AG10803 (cell line): ENCODE data around the gene G6PD.
"Not testable (repeated sequence)": the region's sequence is repeated elsewhere in the genome, so short reads cannot be mapped to it uniquely, and the experiment has no call there.

Source experiments
- DNase-seq: peaks from one replicate; pipeline ENCODE4 v3.0.0; 2010; ENCODE audit warnings: low read depth
- H3K4me3 ChIP-seq: 2 replicates; pipeline ENCODE4 v1.5.1; 2011; ENCODE audit warnings: mild to moderate bottlenecking, low read length, control low read depth
- TF ChIP-seq, protein P1 (sequence below): conservative IDR thresholded peaks from 2 replicates; pipeline ENCODE4 v1.5.1; 2011; ENCODE audit warnings: mild to moderate bottlenecking, low read length, control low read depth, inconsistent platforms

Gene G6PD

DNA sequence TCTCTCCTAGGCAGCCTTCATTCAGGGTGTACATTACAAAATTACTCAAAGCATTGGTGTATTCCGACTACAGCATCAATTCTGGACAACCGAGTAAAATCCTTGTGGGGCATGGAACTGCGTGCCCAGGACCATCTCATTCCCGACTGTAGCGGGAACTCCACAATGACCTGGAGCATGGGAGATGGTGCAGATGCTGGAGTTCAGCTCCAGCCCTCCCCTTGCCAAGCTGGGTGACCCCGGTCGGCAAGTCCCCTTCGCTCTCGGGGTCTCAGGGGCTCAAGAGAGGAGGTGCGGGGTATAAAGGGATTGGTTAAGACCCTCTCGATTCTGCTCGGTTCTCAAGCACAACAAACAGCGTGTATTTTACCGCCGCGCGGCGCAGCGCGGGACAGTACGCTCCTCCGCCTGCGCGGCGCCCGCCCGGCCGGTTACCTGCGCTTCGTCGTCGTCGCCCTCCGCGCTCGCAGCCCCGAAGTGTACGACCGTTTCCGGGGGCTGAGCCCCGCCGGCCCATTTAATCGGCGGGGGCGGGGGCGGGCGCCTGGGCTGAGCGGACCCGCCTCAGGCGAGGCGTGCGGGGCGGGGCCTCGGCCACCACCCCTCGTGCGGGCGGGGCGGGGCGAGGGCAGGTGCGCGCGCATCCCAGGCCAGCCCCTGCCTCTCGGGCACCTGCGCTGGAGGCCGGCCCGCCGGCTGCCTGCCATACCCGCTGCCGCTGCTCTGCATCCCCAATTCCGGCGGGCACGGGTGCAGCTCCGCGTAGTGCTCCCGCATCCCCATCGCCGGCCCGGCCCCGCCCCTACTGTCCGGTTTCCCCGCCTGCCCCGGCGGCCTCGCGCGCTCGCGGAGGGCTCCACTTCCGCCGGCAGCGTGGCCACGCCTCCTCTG is at the start of gene G6PD:
G6PD (minus strand) TSS at position 493 of the 891 bp plus-strand sequence. CDS start 691 bp downstream, outside the sequence.
- DNase-seq, result peak; percentile 37
- TF ChIP-seq, protein P1, sequence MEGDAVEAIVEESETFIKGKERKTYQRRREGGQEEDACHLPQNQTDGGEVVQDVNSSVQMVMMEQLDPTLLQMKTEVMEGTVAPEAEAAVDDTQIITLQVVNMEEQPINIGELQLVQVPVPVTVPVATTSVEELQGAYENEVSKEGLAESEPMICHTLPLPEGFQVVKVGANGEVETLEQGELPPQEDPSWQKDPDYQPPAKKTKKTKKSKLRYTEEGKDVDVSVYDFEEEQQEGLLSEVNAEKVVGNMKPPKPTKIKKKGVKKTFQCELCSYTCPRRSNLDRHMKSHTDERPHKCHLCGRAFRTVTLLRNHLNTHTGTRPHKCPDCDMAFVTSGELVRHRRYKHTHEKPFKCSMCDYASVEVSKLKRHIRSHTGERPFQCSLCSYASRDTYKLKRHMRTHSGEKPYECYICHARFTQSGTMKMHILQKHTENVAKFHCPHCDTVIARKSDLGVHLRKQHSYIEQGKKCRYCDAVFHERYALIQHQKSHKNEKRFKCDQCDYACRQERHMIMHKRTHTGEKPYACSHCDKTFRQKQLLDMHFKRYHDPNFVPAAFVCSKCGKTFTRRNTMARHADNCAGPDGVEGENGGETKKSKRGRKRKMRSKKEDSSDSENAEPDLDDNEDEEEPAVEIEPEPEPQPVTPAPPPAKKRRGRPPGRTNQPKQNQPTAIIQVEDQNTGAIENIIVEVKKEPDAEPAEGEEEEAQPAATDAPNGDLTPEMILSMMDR, result no peak
- H3K4me3 ChIP-seq, result peak within 1 kb of the TSS; percentile 80

DNA sequence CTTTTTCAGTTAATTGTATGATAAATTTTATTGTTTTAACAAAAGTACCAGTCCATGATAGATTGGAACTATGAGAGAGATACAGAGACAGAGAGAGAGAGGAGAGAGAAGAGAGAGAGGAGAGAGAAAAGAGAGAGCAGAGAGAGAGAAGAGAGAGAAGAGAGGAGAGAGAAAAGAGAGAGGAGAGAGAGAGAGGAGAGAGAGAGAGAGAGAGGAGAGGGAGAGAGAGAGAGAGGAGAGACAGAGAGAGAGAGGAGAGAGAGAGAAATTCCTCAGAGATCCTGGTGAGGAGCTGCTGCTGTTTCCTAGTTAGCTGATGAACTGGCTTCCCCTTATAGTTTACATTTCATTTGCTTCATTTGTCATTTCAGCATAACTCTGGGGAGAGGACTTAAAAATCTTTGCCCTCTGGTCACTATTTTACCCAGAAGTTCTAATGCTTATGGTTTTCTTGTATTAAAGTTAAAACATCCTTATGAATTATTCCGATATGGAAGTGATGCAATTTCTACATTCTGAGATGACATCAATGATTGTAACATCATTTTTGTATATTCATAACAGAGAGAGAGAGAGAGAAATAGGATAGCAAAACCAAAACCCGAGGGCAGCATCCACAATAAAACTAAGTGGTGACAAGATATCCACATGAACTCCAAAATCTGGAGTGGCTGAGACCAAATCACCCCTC is 49.1 kb upstream of the G6PD start:
- peak; percentile 38 for DNase-seq
- no peak overlapping the region for H3K4me3 ChIP-seq
- TF ChIP-seq, protein P1, result no peak

DNA sequence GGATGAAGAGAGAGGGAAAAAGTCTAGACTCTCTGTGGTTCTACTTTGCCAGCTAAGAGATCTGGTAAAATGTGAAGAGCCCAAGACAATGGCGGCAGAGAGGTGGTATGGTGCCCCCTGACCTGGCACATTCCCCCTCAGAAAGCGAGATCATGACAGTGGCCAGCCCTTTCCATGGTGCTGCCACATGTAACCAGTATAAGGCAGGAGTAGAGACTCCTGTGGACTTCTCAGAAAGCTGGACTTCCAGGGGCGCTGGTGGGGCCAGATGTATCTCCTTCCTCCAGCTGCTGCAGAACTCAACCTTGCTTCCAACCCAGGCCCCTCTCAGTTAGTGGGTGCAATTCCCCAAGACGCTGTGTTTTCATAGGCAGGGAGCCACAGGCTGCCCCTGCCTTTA is 47.8 kb upstream of the G6PD start:
- H3K4me3 ChIP-seq, result no peak overlapping the region

DNA sequence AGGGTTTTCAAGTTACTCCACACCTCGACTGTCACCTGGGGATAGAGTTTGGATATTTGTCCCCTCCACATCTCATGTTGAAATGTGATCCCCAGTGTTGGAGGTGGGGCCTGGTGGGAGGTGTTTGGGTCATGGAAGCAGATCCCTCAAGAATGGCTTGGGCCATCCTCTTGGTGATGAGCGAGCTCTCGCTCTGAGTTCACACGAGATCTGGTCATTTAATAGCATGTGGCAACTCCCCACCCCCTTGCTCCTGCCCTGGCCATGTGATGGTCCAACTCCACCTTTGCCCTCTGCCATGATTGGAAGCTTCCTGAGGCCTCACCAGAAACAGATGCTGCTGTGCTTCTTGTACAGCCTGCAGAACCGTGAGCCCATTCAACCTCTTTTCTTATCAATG is 46.6 kb upstream of the G6PD start:
- no peak for DNase-seq
- H3K4me3 ChIP-seq, result no peak overlapping the region
- TF ChIP-seq, protein P1, result no peak

More for the DNA sequence above, 47.8 kb upstream of the G6PD start:
- DNase-seq, result no peak
- TF ChIP-seq, protein P1, result no peak

DNA sequence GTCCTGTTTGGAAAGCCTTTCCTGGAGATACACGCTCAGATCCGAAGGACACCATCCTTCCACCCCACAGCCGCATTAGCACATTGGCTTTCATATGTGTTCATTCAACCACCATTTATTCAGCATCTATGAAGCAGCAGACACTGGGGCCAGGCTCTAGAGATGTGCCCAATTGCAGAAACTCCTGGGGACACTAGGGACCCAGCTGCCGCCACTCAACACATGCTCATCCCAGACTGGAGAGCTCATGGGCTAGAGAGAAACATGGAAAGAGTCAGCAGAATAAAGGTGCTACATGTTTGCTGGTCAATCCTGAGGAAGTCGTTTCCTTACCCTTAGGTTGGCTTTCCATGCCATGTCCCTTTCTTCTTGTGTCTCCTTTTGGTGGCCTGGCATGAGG is 45.9 kb upstream of the G6PD start:
- no peak overlapping the region for H3K4me3 ChIP-seq
- TF ChIP-seq, protein P1, result no peak
- no peak for DNase-seq

DNA sequence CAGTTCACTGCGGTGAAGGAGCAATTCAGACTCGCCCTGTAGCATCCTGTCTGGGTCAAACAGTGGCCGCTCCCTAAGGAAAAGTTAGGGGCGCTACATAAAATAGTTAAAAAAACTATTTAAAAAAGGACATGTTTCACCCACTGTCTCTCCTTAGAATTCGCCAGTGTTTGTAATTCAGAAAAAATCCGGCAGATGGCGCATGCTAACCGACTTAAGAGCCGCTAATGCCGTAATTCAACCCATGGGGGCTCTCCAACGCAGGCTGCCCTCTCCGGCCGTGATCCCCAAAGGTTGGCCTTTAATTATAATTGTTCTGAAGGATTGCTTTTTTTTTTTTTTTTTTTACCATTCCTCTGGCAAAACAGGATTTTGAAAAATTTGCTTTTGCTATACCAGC is 43.8 kb upstream of the G6PD start:
- DNase-seq, H3K4me3 ChIP-seq: not testable (repeated sequence)

DNA sequence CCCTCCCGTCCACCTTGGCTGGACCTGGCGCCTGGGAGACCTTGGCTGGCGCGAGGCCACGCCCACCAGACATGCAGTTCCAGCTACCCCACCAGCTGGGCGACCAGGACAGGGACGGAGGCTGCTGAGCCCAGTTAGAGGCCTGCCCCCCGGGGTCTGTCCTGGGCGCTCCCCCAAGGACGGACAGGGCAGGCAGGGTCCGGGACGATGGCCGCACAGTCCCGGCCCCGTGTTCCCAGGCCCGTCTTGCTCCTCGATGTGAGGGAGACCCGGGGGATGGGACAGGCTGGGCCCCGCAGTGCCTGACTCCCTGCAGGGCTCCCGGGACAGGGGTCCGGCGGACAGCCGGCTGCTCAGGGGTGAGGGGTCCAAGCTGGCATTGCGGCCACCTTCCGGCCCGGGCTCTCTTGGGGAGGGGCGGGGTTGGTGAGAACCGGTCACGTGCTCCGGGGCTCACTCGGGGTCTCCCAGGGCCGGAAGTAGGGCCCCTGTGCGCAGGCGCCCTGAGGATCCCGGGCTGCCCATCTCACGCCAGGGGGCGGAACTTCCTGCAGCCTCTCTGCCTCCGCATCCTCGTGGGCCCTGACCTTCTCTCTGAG is 38.0 kb upstream of the G6PD start, which contains the start of gene CTAG1A:
CTAG1A (plus strand) TSS at position 549 of the 599 bp plus-strand sequence. CDS start 74 bp downstream, outside the sequence.
- DNase-seq, H3K4me3 ChIP-seq: not testable (repeated sequence)

DNA sequence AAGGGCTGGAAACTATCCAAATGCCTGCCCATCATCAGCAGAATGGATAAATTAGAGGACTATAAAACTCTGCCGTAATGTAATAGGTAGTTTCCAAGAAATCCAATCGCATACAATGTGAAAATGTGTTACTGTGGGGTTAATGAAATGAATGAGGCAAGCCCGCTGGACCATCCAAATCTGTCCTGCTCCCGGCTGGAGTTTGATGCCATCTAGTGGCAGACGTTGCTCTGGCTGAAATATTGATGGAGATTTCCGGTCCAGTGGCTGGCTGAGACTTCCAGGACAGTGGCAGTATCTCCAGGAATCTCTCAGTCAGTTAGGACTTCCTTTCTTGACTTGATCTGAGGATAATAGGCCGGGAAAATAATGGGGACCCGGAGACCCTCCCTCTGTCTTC is 36.3 kb upstream of the G6PD start:
- not testable (repeated sequence) for DNase-seq, H3K4me3 ChIP-seq

DNA sequence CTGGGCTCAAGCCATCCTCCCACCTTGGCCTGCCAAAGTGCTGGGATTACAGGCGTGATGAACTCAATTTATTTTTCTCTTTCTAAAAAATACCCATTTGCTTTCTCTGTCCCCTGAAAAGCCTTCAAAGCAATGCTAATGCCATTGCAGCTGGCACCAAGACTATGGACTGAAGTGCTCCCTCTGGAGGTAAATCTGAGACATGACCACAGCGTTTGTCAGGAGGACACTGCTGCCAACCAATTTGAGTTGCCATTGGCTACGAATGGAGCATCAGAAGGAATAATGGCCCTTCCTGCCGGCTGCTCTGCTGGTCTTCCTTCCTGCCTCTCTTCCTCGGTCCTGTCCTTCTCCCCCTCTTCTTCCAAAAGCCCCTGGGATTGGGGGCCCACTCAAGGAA is 28.4 kb upstream of the G6PD start:
- DNase-seq, H3K4me3 ChIP-seq: not testable (repeated sequence)

DNA sequence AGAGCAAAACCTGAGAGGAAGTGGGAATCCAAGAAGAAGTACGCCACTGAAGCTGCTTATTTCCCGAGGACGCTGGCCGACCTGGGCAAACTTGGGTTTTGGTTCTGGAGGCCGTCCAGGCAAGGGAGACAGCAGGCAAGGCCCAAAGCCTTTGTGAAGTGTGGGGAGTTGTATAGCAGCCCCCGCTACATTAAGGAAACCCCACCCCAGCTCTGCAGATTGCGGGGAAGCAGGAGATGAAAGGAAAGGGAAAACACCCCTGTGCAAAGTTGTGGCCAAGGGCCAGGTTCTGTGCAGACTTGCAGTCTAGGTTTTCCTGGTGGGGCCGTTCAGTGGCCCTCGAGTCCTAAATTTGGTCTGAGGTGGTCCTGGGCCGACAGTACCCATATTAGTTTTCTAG is 26.4 kb upstream of the G6PD start:
- not testable (repeated sequence) for H3K4me3 ChIP-seq, DNase-seq

DNA sequence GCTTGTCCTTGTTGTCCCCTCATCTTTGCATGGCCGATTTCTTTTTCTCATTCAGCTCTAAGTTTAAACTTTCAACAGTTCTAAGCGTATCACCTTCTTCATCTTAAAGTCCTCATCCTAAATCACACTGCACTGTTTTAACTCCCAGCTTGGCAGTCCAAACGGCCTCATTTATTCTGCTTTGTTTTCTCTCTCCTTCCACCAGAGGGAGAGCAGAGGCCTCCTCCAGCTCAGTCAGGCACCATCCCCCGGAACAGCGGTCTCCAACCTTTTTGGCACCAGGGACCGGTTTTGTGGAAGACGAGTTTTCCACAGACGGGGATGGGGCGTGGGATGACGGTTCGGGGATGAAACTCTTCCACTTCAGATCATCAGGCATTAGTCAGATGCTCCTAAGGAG is 23.7 kb upstream of the G6PD start:
- DNase-seq, H3K4me3 ChIP-seq: not testable (repeated sequence)

DNA sequence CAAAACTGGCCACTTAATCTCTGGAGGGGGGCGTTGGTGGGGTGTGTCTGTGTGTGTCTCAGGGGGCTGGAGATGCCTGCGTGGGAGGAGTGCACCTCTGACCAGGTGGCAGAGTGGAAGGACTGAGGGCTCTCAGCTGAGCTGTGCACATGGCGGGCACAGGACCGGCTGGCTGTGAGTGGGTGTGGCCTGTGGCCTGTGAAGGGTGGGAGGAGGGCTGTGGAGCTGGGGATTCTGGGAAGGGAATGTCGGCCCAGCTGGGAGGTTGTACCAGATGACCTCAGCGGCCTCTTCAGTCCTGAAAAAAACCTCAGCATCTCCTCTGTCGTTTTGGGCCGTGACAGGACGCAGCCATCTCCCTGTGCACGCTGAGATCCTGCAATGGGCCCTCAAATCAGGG is 15.6 kb upstream of the G6PD start:
- DNase-seq, H3K4me3 ChIP-seq: not testable (repeated sequence)
